Measurements from ENCODE around the gene ACCS.

ACCS gene

DNA sequence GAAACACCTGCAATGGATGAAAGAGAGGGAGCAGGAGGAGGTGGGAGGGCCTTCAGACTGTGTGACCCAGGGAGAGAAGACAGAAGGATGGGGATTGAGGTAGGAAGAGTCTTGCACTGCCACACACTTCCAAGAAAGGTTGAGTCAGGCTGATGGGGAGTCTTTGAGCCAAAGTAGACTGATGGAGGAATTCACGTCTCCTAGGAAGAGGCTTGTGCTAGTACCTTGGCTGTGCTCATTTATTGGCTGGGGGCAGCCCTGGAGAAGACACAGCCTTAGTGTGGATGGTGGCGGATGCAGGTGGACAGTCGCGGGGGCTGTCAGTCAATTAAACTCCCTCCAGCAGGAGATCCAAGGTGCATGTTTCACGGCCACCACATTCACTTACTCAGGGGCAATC lies 34.5 kb upstream of the ACCS start:
- H3K4me3 ChIP-seq (replicated peaks in 1 of 2; ENCODE audit: low read depth in 2 of 2, low read length in 2 of 2) = no peak overlapping the region
- no peak for DNase-seq (ENCODE audit: low read depth in 2 of 2)
- TF ChIP-seq, protein P1, sequence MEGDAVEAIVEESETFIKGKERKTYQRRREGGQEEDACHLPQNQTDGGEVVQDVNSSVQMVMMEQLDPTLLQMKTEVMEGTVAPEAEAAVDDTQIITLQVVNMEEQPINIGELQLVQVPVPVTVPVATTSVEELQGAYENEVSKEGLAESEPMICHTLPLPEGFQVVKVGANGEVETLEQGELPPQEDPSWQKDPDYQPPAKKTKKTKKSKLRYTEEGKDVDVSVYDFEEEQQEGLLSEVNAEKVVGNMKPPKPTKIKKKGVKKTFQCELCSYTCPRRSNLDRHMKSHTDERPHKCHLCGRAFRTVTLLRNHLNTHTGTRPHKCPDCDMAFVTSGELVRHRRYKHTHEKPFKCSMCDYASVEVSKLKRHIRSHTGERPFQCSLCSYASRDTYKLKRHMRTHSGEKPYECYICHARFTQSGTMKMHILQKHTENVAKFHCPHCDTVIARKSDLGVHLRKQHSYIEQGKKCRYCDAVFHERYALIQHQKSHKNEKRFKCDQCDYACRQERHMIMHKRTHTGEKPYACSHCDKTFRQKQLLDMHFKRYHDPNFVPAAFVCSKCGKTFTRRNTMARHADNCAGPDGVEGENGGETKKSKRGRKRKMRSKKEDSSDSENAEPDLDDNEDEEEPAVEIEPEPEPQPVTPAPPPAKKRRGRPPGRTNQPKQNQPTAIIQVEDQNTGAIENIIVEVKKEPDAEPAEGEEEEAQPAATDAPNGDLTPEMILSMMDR (IDR thresholded peaks at IDR 0.05; ENCODE audit: low read depth, low read length) = no peak

DNA sequence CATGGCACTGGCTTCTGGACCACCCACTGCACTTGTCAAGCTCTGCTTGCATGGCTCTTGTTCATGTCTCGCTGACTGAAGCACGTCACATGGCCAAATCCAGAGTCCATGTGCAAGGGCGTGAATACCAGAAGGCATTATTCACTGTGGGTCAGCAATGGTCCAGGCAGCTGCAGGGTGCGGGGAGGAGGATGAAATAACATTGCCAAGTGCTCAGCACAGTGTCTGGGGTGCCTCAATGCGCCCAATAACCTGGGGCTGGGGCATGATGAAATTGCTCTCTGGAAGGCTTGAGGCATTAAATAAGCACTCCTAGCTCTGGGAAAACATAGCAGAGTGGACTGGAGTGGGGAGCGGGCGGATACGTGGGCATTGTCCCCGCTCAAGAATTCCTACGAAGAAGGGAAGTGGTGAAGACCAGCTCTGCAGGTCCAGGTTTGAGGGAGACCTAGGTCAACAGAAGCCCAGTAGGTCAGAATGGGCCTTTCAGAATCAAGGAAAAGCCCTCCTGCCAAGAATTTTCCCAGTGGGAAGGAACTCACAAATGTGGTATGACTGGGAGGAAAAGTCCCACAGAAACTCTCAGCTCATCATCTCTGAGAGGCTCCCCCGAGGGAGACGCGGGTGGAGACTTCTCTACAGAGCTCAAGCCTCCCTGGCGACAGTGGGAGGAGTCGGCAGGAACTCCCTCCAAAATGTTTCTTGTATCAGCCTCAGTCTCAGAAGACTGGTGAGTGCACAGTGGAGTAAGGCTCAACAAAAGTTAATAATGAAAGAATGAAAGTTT lies 33.6 kb upstream of the ACCS start:
- H3K4me3 ChIP-seq (replicated peaks in 1 of 2; ENCODE audit: low read depth in 2 of 2, low read length in 2 of 2) = no peak overlapping the region
- DNase-seq (ENCODE audit: low read depth in 2 of 2) = peak; percentile 63 to 91
- TF ChIP-seq, protein P1 (IDR thresholded peaks at IDR 0.05; ENCODE audit: low read depth, low read length) = no peak

DNA sequence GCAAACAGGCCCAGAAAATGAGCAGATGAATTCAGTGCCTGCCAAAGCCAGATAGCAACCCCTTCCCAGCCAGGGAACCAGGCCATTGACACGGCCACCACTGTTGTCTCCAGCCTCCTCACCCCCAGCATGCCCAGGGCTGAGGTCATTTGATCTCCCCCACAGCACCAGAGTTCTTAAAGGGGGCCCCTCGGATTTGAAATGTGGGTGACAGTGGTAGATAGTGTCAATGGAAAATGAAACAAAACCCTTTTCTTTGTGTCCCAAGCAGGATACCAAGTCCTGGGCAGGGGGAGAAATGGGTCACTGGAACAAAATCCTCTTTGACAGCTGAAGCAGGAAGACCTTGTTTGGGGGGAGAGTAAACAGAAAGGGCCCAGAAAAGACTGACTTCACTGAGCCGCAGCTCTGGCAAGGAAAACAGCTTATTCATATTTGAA lies 32.6 kb upstream of the ACCS start:
- no peak for DNase-seq (ENCODE audit: low read depth in 2 of 2)
- TF ChIP-seq, protein P1 (IDR thresholded peaks at IDR 0.05; ENCODE audit: low read depth, low read length) = no peak
- no peak overlapping the region for H3K4me3 ChIP-seq (replicated peaks in 1 of 2; ENCODE audit: low read depth in 2 of 2, low read length in 2 of 2)

DNA sequence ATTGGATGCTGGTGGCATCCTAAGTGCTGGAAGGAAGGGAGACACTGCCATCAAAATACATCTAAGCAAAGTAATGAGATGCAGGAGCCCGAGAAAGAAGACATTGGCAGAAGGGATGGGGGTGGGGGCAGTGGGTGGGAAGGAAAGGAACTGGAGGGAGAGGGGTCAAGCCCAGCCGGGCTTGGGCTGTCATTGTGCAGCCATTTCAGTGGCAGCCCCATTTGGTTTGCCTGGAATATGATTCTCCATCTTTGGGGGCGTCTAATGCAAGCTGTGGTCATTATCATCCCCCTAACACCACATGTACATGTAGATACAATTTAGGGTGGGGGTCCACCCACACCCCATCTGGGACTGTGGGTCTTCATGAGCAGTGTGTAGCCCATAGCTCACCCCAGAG lies 32.2 kb upstream of the ACCS start:
- no peak for DNase-seq (ENCODE audit: low read depth in 2 of 2)
- no peak overlapping the region for H3K4me3 ChIP-seq (replicated peaks in 1 of 2; ENCODE audit: low read depth in 2 of 2, low read length in 2 of 2)
- TF ChIP-seq, protein P1 (IDR thresholded peaks at IDR 0.05; ENCODE audit: low read depth, low read length) = no peak

DNA sequence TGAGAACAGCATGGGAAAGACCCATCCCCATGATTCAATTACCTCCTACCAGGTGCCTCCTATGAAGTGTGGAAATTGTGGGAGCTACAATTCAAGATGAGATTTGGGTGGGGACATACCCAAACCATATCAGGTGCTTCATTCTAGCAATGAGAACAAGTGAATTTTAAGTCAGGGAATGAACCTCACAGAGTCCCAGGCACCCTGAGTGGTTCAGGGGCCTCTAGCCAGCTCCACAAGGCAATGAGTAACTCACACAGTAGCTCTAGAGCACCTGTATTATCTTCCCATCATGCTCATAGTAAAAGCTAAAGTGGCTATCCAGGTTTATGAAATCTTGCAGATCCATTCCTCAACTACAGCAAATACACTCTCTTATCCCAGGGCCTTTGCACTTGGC lies 31.4 kb upstream of the ACCS start:
- no peak for DNase-seq (ENCODE audit: low read depth in 2 of 2)
- TF ChIP-seq, protein P1 (IDR thresholded peaks at IDR 0.05; ENCODE audit: low read depth, low read length) = no peak

DNA sequence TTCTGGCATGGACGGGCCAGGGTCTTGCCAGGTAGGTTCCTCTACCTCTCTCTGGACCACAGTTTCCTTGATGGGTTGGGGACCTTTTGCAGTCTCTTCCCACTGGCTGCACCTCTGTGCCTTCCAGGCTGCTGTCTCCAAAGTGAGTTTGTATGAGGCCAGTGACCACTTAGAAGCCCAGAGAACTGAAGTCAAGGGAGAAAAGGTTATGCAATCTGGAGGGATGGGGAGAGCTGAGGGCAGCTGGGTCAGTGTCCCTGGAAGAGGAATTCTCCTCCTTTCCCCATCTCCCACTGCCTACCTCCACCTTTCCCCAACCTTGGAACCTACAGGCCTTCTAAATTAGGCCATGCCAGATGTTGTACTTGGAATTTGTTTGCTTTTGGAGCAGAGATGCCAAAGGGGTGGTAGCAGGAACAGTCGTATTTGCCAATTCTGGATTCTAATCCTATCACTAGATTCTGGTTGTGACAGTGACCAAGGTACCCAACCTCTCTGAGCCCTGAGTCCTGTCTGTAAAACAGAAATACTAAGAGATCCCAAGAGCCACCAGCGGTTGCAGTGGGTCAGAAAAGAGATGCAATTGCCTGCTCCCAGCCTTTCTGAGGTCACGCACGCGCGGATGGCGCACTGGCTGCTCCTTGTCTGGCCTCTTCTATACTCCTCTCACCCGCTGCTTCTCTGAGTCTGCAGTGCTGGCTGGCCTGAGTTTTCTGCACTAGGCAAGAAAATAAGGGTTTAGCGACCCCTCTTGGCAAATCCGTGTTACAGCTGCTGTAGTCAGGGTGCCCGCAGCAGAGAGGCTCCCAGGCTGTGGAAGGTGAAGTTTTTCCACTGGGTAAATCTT lies 29.0 kb upstream of the ACCS start:
- TF ChIP-seq, protein P1 (IDR thresholded peaks at IDR 0.05; ENCODE audit: low read depth, low read length) = peak; percentile 92
- no peak overlapping the region for H3K4me3 ChIP-seq (replicated peaks in 1 of 2; ENCODE audit: low read depth in 2 of 2, low read length in 2 of 2)
- DNase-seq (ENCODE audit: low read depth in 2 of 2) = peak; percentile 93 to 94

More for the DNA sequence above, 31.4 kb upstream of the ACCS start:
- no peak overlapping the region for H3K4me3 ChIP-seq (replicated peaks in 1 of 2; ENCODE audit: low read depth in 2 of 2, low read length in 2 of 2)
